ENCODE results near the gene TMEM41B.
"Not testable (repeated sequence)": the region's sequence is repeated elsewhere in the genome, so short reads cannot be mapped to it uniquely, and the experiment has no call there.

The TMEM41B gene, protein sequence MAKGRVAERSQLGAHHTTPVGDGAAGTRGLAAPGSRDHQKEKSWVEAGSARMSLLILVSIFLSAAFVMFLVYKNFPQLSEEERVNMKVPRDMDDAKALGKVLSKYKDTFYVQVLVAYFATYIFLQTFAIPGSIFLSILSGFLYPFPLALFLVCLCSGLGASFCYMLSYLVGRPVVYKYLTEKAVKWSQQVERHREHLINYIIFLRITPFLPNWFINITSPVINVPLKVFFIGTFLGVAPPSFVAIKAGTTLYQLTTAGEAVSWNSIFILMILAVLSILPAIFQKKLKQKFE

DNA sequence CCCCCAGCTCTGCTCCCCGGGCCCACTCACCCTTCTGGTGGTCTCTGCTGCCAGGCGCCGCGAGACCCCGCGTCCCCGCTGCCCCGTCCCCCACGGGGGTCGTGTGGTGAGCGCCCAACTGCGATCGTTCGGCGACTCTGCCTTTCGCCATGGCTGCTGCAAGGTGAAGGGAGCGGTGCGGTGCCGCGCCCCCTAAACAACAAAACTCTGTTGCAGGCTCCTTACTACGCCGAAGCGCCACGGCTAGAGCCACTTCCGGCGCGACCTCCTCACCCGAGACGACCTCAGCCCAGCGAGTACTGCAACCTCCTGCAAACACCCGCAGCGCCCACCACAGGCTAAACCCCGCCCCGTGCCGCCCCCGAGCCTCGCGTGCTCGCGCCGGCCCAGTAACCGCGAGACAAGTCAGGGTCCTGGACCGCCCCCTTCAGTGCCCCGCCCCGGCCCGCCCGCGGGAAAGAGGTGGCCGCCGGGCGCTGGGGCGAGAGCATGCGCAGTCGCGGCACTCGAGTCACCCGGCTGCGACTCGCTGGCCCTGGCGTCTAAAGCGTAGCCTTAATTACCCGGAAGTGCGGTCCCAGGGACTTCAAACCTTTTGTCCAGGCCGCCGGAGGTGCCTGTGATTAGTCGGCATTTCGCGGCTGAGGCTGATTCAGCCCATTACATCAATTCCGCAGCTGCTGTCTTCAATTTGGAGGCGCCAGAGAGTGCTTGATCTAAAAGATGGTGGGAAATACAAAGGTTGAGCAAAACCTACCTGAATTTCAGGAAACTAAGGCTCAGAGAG, at the start of gene TMEM41B:
TMEM41B (minus strand) TSS at position 303 of the 787 bp plus-strand sequence; CDS start at position 151, 152 bp downstream.
- DNase-seq: peak; percentile 96

DNA sequence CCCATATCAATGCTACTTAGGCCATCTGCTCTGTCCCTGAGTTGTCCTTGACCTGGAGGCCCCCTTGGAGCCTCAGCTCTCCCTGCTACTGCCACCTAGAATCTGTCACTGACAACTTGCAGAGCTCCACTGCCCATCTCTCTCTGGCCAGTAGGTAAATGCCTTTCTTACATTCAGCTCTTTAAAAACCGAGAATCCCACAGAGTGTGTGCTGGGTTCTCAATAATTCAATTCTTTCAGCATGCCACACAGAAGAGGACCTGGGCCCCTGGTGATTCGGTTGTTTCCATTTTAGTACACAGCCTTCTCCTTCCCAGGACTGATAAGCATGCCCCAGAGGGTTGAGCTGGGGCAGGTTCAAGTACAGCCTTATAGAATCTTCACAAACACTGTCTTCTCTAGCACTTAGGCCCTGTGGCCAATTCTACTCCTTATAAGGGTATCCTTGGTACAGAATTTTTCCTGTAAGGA, 48.0 kb upstream of the TMEM41B start:
- no peak for DNase-seq

DNA sequence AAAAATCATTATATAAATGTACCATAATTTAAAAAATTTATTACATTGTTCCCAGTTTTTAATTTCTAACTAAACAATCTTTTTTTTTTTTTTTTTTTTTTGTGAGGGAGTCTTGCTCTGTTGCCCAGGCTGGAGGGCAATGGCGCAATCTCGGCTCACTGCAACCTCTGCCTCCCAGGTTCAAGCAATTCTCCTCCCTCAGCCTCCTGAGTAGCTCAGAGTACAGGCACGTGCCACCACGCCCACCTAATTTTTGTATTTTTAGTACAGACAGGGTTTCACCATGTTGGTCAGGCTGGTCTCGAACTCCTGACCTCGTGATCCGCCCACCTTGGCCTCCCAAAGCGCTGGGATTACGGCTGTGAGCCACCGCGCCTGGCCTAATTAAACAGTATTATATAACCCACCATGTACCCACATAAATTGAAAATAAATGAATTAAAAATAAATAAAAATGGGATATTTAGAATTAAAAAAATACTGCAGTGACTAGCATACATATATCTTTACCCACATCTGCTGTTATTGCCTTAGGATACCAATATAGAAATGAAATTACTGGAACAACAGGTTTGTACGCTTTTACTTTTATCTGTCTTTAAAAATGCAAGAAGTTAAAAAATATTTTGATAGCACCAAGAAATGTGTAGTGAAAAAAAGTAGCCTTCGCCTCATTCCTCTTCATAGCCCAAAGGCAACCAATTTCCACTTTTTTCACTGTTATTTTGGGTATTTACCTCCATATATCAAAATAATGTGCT, 46.6 kb upstream of the TMEM41B start:
- DNase-seq: not testable (repeated sequence)

GRCh38 chr11:9357041-9357440, 42.6 kb upstream of the TMEM41B start:
- no peak for DNase-seq

GRCh38 chr11:9351321-9351881, 37.0 kb upstream of the TMEM41B start:
- DNase-seq: no peak

DNA sequence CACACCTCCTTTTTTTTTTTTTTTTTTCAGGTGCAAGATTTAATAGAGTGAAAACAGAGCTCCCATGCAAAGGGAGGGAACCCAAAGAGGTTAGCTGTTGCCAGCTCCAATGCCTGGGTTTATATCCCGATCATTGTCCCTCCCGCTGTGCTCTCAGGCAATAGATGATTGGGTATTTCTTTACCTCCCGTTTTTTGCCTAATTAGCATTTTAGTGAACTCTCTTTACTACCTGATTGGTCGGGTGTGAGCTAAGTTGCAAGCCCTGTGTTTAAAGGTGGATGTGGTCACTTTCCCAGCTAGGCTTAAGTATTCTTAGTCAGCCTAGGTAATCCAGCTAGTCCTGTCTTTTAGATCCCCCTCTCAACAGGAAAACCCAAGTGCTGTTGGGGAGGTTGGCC, 33.4 kb upstream of the TMEM41B start:
- not testable (repeated sequence) for DNase-seq

GRCh38 chr11:9347100-9347499, 32.7 kb upstream of the TMEM41B start:
- no peak for DNase-seq

DNA sequence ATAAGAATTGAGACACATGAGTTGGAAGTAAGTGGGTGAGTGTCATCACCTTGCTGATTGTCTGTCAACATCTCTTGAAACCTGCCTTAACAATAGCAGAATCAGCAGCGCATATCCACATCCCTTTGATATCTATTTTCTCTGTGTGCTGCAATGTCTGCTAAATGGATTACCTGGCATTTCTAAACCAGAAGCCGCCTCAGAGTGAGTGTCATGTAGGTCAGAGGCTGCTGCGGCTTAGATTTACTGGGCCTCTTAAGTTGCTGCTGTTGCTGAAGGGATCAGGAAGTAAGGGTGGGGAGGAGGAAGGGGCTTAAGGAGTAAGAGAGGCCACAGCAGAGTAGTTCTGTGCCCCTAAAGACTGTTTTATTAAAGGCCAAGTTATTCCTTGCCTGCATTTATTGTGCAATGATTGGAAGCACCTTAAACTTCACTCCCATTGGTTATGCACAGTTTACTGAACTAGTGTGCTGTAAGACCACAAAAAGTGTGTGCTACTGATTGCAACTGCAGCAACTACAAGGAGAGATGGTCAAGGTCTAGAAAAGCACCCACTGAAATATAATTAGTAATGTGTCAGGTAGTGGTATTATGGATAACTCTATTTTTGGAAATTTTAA, 29.8 kb upstream of the TMEM41B start:
- DNase-seq: no peak

GRCh38 chr11:9341638-9342178, 27.3 kb upstream of the TMEM41B start:
- DNase-seq: no peak

DNA sequence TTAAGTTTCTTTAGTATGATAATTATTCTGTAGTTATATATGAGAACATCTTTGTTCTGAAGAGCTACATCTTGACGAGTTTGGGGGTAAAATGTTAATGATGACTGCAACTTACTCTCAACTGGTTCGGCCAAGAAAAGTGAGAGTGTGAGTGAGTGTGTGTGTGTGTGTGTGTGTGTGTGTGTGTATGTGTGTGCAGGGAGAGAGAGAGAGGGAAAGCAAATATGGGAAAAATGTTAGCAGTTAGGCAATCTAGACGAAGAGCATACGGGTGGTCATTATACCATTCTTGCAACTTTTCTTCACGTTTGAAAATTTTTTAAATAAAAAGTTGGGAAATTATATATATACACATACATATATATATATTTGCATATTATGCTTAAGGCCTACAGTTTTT, 18.3 kb upstream of the TMEM41B start:
- DNase-seq: no peak

GRCh38 chr11:9330387-9331384, 16.3 kb upstream of the TMEM41B start:
- no peak for DNase-seq

DNA sequence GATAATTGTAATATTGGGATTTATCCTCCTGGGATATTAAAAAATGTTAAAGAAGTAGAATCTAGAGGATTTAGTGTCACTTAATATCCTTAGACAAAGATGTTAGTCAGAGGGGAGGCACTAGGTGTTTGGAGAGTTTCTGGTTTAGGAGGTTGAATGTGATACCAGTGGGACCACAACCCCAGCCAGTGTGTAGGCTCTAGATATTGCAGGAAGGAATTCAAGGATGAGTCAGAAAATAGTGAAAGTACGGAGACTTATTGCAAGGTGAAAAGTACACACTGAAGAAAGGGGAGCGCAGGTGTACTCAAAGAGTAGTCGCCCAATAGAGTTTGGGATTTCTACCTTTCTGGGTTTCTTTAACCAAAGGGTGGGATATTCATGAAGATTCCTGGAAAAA, 5.7 kb upstream of the TMEM41B start:
- no peak for DNase-seq

DNA sequence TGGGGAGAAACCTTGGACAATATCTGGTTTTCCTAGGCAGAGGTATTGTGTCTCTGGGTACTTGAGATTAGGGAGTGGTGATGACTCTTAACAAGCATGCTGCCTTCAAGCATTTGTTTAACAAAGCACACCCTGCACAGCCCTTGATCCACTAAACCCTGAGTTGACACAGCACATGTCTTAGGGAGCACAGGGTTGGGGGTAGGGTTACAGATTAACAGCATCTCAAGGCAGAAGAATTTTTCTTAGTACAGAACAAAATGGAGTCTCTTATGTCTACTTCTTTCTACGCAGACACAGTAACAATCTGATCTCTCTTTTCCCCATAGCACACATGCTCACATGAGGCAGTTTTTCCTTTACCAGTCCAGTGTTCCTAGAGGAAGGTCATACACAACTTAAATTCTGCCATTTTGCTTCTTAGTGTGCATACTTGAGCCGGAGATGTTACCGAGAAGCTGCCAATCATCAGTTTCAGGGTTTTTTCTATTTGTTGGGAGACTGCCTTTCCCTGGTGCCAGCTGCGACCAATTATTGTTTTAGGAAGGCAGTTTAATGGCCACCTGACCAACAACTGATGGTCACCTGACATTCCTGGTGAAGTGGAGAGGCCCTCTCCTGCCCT, 5.1 kb upstream of the TMEM41B start:
- DNase-seq: not testable (repeated sequence)

GRCh38 chr11:9318442-9319376, 4.3 kb upstream of the TMEM41B start:
- DNase-seq: not testable (repeated sequence)

GRCh38 chr11:9316334-9316733, 1.9 kb upstream of the TMEM41B start:
- no peak for DNase-seq

GRCh38 chr11:9315078-9315688, 790 bp upstream of the TMEM41B start:
- no peak for DNase-seq

- no peak for DNase-seq
Observed at GRCh38 chr11:9313648-9314290, 624 bp downstream of the TMEM41B start.

DNA sequence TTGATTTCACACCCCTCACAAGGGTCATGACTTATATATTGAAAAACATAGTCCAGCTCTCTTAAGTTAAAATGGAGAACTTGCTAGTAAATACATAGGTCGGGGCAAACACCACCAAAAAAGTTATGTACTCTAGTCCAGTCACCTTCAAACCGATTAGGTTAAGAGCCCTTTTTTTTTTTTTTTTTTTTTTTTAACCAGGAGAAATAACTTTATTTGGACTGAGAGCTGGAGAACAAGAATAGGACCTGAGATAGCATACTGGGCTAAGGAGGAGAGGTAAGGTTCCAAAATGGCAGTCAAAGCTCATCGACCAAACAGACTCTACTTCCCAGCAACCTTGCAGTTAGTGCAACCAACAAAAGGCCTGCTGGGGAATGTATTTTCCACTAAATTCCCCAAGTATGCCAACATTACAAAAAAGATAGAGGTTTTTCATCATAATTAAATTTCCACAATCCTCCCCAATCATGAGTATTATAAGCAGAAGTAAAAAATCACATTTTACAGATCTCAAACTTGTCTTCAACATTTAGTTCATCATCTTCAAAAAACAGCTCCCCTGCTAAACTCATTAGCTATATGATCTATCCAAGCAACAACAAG, 3.8 kb downstream of the TMEM41B start:
- DNase-seq: no peak

Measured in NCI-H1694 (cell line).